Fibroblast of upper back skin (primary cell): ENCODE results near the gene C19orf53.
"Not testable (repeated sequence)": the region's sequence is repeated elsewhere in the genome, so short reads cannot be mapped to it uniquely, and the experiment has no call there.

Experiments used
- DNase-seq: peaks from one replicate; pipeline ENCODE4 v3.0.0-alpha.2; 2013

The C19orf53 gene

GRCh38 chr19:13764101-13764807 is 10.0 kb upstream of the C19orf53 start, which contains the start of gene MRI1:
Gene MRI1, plus strand, starts transcription at chr19:13764522. Its CDS starts 67 bp downstream, at chr19:13764589.
- DNase-seq, result peak; percentile 67

GRCh38 chr19:13764821-13765394 is 9.3 kb upstream of the C19orf53 start:
- DNase-seq, result no peak

GRCh38 chr19:13765395-13766094 is 8.7 kb upstream of the C19orf53 start:
- DNase-seq, result no peak

GRCh38 chr19:13766095-13766481 is 8.2 kb upstream of the C19orf53 start:
- DNase-seq, result no peak

- no peak for DNase-seq
These were observed 5.7 kb upstream of the C19orf53 start for GRCh38 chr19:13768510-13768909.

- DNase-seq, result no peak
These were observed 4.1 kb upstream of the C19orf53 start for GRCh38 chr19:13770013-13770635.

GRCh38 chr19:13778398-13778797 is 4.1 kb downstream of the C19orf53 start:
- DNase-seq, result no peak

GRCh38 chr19:13778847-13779246 is 4.6 kb downstream of the C19orf53 start:
- DNase-seq, result no peak

GRCh38 chr19:13779794-13780193 is 5.5 kb downstream of the C19orf53 start:
- DNase-seq, result not testable (repeated sequence)

- peak; percentile 92 for DNase-seq
These were observed 7.3 kb downstream of the C19orf53 start for GRCh38 chr19:13781547-13781946.

GRCh38 chr19:13782537-13782936 is 8.3 kb downstream of the C19orf53 start:
- DNase-seq, result no peak

- DNase-seq, result no peak
These were observed 9.6 kb downstream of the C19orf53 start for GRCh38 chr19:13783565-13784500.

- DNase-seq, result peak; percentile 74
These were observed 10.6 kb downstream of the C19orf53 start for GRCh38 chr19:13784731-13785452.

- DNase-seq, result peak; percentile 86
These were observed 14.7 kb downstream of the C19orf53 start for GRCh38 chr19:13788991-13789390.

- no peak for DNase-seq
These were observed 16.1 kb downstream of the C19orf53 start for GRCh38 chr19:13790354-13790753.

- not testable (repeated sequence) for DNase-seq
These were observed 19.1 kb downstream of the C19orf53 start for GRCh38 chr19:13793317-13793716.

- DNase-seq, result peak; percentile 98
These were observed 20.1 kb downstream of the C19orf53 start for GRCh38 chr19:13794398-13794756.

- DNase-seq, result peak; percentile 100
These were observed 20.7 kb downstream of the C19orf53 start, which contains the start of gene ZSWIM4 for GRCh38 chr19:13794757-13795589. Gene ZSWIM4, plus strand, starts transcription at chr19:13795443. Its CDS starts 206 bp downstream, at chr19:13795649.

GRCh38 chr19:13795595-13796300 is 21.5 kb downstream of the C19orf53 start:
- no peak for DNase-seq
